GM12878 (cell line): ENCODE data around the gene CMTM2. TPM values are rescaled to one million over a fixed set of nuclear protein-coding genes. Genes with fewer than 3 reads are reported as not detected.

Experiments
- ATAC-seq: fragments of 200-7000 bp; cut with Tn5 transposase; 3 replicates; pipeline ENCODE4 v1.9.1; 2020; ENCODE audit warnings: mild to moderate bottlenecking, moderate library complexity
- BruUV-seq: library from RNA; stranded (reverse); fragments of 400-500 nt; replicated peaks from 2 replicates; lab custom pipeline; 2021; lab: Mats Ljungman, UMichigan
- CTCF ChIA-PET: fragments of 300-600 bp; sonication (Branson Sonifier 250); formaldehyde crosslinking; extraction: SDS; loops from one replicate; lab custom pipeline; 2021; ENCODE audit warnings: inconsistent platforms; lab: Yijun Ruan, JAX
- POLR2A ChIA-PET: fragments of 350-600 bp; formaldehyde crosslinking; extraction: SDS; loops from one replicate; lab custom pipeline; 2021; ENCODE audit warnings: inconsistent platforms; lab: Charles Lee
- RAD21 ChIA-PET: fragments of 300-600 bp; sonication (Branson Sonifier 250); formaldehyde crosslinking; loops from one replicate; lab custom pipeline; 2023; ENCODE audit warnings: antibody characterized with exemption; ENCODE audit not compliant: unreplicated experiment; lab: Charles Lee
- SMC1A ChIA-PET: fragments of 300-600 bp; sonication (Branson Sonifier 250); formaldehyde crosslinking; loops from one replicate; lab custom pipeline; 2023; ENCODE audit not compliant: unreplicated experiment, uncharacterized antibody; lab: Charles Lee
- DNase-seq: peaks from one replicate; pipeline ENCODE4 v3.0.0-alpha.2; 2011; ENCODE audit warnings: low read depth, low spot score
- FAIRE-seq: peaks from 3 replicates; lab custom pipeline; 2011; peaks lifted over from hg19 to GRCh38; lab: Jason Lieb, UNC
- H2AFZ ChIP-seq: 2 replicates; pipeline ENCODE4 v1.6.0; 2011; ENCODE audit warnings: low read depth, low read length, control low read depth; ENCODE audit not compliant: control insufficient read depth
- H3K27ac ChIP-seq: 2 replicates; pipeline ENCODE4 v1.5.1; 2011; ENCODE audit warnings: control low read depth; ENCODE audit not compliant: control insufficient read depth, insufficient read depth
- H3K27me3 ChIP-seq, 2 experiments: replicated peaks in 1 of 2; 2 replicates each; pipeline versions ENCODE4 v1.6.0 to v1.6.1; 2011; ENCODE audit warnings: low read length in 1 of 2; ENCODE audit not compliant: control insufficient read depth in 2 of 2, insufficient read depth in 2 of 2
- H3K36me3 ChIP-seq, 2 experiments: 2 replicates each; pipeline ENCODE4 v1.5.1; 2011; ENCODE audit warnings: low read length in 1 of 2; ENCODE audit not compliant: control insufficient read depth in 2 of 2, insufficient read depth in 2 of 2
- H3K4me1 ChIP-seq: 2 replicates; pipeline ENCODE4 v1.6.1; 2011; ENCODE audit warnings: mild to moderate bottlenecking, low read length, moderate library complexity, mixed read lengths; ENCODE audit not compliant: control insufficient read depth, insufficient read depth
- H3K4me2 ChIP-seq: 2 replicates; pipeline ENCODE4 v1.6.0; 2011; ENCODE audit warnings: control low read depth; ENCODE audit not compliant: control insufficient read depth, insufficient read depth
- H3K4me3 ChIP-seq: fragments of 200-600 bp; sonication (generic); 2 replicates; pipeline ENCODE4 v1.5.1; 2016
- H3K79me2 ChIP-seq: 2 replicates; pipeline ENCODE4 v1.6.0; 2011; ENCODE audit warnings: low read length; ENCODE audit not compliant: control insufficient read depth, insufficient read depth
- H3K9ac ChIP-seq: 2 replicates; pipeline ENCODE4 v1.8.0; 2011; ENCODE audit warnings: low read length, control low read depth, mixed read lengths; ENCODE audit not compliant: control insufficient read depth, insufficient read depth
- H3K9me3 ChIP-seq: replicated peaks from 3 replicates; pipeline ENCODE4 v1.5.1; 2011; ENCODE audit warnings: mild to moderate bottlenecking, low read length; ENCODE audit not compliant: control insufficient read depth, insufficient read depth
- H4K20me1 ChIP-seq: 2 replicates; pipeline ENCODE4 v1.6.0; 2011; ENCODE audit not compliant: control insufficient read depth, insufficient read depth
- ATF3 ChIP-seq: IDR thresholded peaks from 2 replicates; pipeline ENCODE4 v1.6.1; 2011; ENCODE audit warnings: low read depth, mild to moderate bottlenecking, low read length, moderate library complexity, borderline replicate concordance; ENCODE audit errors: extremely low read depth
- BRCA1 ChIP-seq: IDR thresholded peaks from 2 replicates; pipeline ENCODE4 v1.6.1; 2011; ENCODE audit warnings: low read depth, low read length, improper control_type of control experiment
- KAT2A ChIP-seq: conservative IDR thresholded peaks from 2 replicates; pipeline ENCODE4 v1.6.1; 2011; ENCODE audit warnings: low read depth, low read length; ENCODE audit not compliant: control insufficient read depth
- KDM1A ChIP-seq: fragments of 200-600 bp; sonication (generic); IDR thresholded peaks from 2 replicates; pipeline ENCODE4 v1.6.1; 2016; ENCODE audit warnings: borderline replicate concordance
- MEF2B ChIP-seq: fragments of 450-650 bp; IDR thresholded peaks from 2 replicates; pipeline ENCODE4 v1.6.1; 2018; ENCODE audit warnings: mild to moderate bottlenecking, moderate library complexity; ENCODE audit not compliant: partially characterized antibody, poor library complexity, severe bottlenecking
- MTA2 ChIP-seq: fragments of 450-650 bp; IDR thresholded peaks from 2 replicates; pipeline ENCODE4 v1.6.1; 2016; ENCODE audit warnings: low read depth, mild to moderate bottlenecking, moderate library complexity
- MYC ChIP-seq: IDR thresholded peaks from 2 replicates; pipeline ENCODE4 v1.6.1; 2011; ENCODE audit warnings: mild to moderate bottlenecking, low read length, moderate library complexity, inconsistent platforms; ENCODE audit not compliant: insufficient read depth, insufficient replicate concordance, insufficient read length, severe bottlenecking
- YY1 ChIP-seq: IDR thresholded peaks from 2 replicates; pipeline ENCODE4 v1.6.1; 2011; ENCODE audit warnings: low read depth, mild to moderate bottlenecking, low read length
- WGBS: methylation state at CpG from one replicate; pipeline ENCODE4 v1.1.6; 2016; ENCODE audit warnings: low lambda C conversion rate; ENCODE audit not compliant: insufficient replicate concordance, insufficient coverage; ENCODE audit errors: missing lambda C conversion rate; 5-methylcytosine and 5-hydroxymethylcytosine counted together
- in situ Hi-C: fragments of 300-500 bp; cut with MboI; formaldehyde crosslinking; loops from 9 replicates; pipeline ENCODE4 v1.14.3; 2018; ENCODE audit warnings: mixed read lengths
- intact Hi-C: fragments of 100-400 bp; cut with micrococcal nuclease; formaldehyde crosslinking; loops from one replicate; pipeline ENCODE4 v1.14.2; 2022; ENCODE audit not compliant: unreplicated experiment
- polyA plus RNA-seq, 11 experiments: library from polyadenylated mRNA; depleted of rRNA in 4 of 11; unstranded in 6 of 11; stranded (reverse) in 5 of 11; fragments of >200 nt; fragmentation: Nextera tagmentation in 4 of 11; fragmentation: Illumina TruSeq in 1 of 11; extraction: Ambion mirVana in 4 of 11; extraction: Trizol in 1 of 11; gene quantifications; 1 replicate in 1 of 11; 2 replicates in 10 of 11; pipeline versions ENCODE4 v1.2.1 to v1.2.3, GENCODE V29; 2011 to 2016; ENCODE audit warnings: inconsistent platforms in 2 of 11, missing spikeins in 2 of 11, low read depth in 1 of 11
- total RNA-seq, 4 experiments: library from RNA; depleted of rRNA in 3 of 4; stranded (reverse); fragments of >200 nt in 3 of 4; fragmentation: Illumina TruSeq in 1 of 4; extraction: Trizol in 1 of 4; gene quantifications; 2 replicates each; pipeline versions ENCODE4 v1.2.1 to v1.2.3, GENCODE V29; 2013 to 2021
- TF ChIP-seq, protein P1 (sequence below): fragments of 450-650 bp; formaldehyde crosslinking; IDR thresholded peaks from 2 replicates; pipeline ENCODE4 v1.4.0; 2020; ENCODE audit warnings: mild to moderate bottlenecking, moderate library complexity

Gene CMTM2
- total and polyA plus RNA-seq, 10 of the 15 experiments (the other 5 are each of a cell fraction or from before 2014, with no cell fraction given): 0.26 to 0.34 TPM; not detected in 8

GRCh38 chr16:66600477-66600876 is 21.2 kb downstream of the CMTM2 start:
- Histone ChIP-seq H3K4me2 (no peak overlapping the region), H3K27me3 (no peaks in the 10 kb centered on the region), H2AFZ (no peak overlapping the region), H3K27ac (no peak overlapping the region), H3K36me3 (no peaks in the 10 kb centered on the region)
- no TSS peak for BruUV-seq
- intact Hi-C loops: no loop called here
- CTCF ChIA-PET: interaction anchor here (1.5 kb wide), 1 partner anchor 8 kb away, joined by 3 read pairs; no protein-coding TSS in a partner anchor
- RAD21 ChIA-PET: interaction anchor here (0.7 to 1.0 kb wide), 2 partner anchors 11 to 31 kb away, joined by 4 to 5 read pairs; no protein-coding TSS in a partner anchor
- no peak for FAIRE-seq
- TF ChIP-seq KAT2A (no peak), MEF2B (no peak), BRCA1 (no peak), MTA2 (no peak), MYC (no peak), ATF3 (no peak), YY1 (no peak), KDM1A (no peak)
- TF ChIP-seq, protein P1, sequence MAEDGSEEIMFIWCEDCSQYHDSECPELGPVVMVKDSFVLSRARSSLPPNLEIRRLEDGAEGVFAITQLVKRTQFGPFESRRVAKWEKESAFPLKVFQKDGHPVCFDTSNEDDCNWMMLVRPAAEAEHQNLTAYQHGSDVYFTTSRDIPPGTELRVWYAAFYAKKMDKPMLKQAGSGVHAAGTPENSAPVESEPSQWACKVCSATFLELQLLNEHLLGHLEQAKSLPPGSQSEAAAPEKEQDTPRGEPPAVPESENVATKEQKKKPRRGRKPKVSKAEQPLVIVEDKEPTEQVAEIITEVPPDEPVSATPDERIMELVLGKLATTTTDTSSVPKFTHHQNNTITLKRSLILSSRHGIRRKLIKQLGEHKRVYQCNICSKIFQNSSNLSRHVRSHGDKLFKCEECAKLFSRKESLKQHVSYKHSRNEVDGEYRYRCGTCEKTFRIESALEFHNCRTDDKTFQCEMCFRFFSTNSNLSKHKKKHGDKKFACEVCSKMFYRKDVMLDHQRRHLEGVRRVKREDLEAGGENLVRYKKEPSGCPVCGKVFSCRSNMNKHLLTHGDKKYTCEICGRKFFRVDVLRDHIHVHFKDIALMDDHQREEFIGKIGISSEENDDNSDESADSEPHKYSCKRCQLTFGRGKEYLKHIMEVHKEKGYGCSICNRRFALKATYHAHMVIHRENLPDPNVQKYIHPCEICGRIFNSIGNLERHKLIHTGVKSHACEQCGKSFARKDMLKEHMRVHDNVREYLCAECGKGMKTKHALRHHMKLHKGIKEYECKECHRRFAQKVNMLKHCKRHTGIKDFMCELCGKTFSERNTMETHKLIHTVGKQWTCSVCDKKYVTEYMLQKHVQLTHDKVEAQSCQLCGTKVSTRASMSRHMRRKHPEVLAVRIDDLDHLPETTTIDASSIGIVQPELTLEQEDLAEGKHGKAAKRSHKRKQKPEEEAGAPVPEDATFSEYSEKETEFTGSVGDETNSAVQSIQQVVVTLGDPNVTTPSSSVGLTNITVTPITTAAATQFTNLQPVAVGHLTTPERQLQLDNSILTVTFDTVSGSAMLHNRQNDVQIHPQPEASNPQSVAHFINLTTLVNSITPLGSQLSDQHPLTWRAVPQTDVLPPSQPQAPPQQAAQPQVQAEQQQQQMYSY (CRISPR knock-in tag): no peak
- TF ChIP-seq, all 136 proteins: peak for 0
- no peaks in the 10 kb centered on the region for H4K20me1 ChIP-seq
- POLR2A ChIA-PET: interaction anchor here (0.6 kb wide), 1 partner anchor 428 kb away, joined by 6 read pairs; no protein-coding TSS in a partner anchor
- 88% methylated on average over 1 of the region's 1 CpG for WGBS
- SMC1A ChIA-PET: interaction anchor here (1.3 kb wide), 1 partner anchor 194 kb away, joined by 5 read pairs; no protein-coding TSS in a partner anchor
- no peak overlapping the region for H3K4me3 ChIP-seq
- DNase-seq: no peak
- in situ Hi-C loops: no loop called here
- H3K9me3 ChIP-seq: peaks cover 14% of the 10 kb centered on the region; the same call in 2 of the 3 replicates
- no peak overlapping the region for H3K9ac ChIP-seq
- peaks cover 16% of the 10 kb centered on the region for H3K4me1 ChIP-seq
- no peaks in the 10 kb centered on the region for H3K79me2 ChIP-seq
- ATAC-seq: no peak
